ENCODE measurements around the gene CARD19. TPM values are rescaled to one million over a fixed set of nuclear protein-coding genes. Genes with fewer than 3 reads are reported as not detected.

CARD19 gene
- total and polyA plus RNA-seq, 9 of the 15 experiments (the other 6 are each of a cell fraction or from before 2014, with no cell fraction given) = 0.90 to 34.9 (median 14.6) TPM

DNA sequence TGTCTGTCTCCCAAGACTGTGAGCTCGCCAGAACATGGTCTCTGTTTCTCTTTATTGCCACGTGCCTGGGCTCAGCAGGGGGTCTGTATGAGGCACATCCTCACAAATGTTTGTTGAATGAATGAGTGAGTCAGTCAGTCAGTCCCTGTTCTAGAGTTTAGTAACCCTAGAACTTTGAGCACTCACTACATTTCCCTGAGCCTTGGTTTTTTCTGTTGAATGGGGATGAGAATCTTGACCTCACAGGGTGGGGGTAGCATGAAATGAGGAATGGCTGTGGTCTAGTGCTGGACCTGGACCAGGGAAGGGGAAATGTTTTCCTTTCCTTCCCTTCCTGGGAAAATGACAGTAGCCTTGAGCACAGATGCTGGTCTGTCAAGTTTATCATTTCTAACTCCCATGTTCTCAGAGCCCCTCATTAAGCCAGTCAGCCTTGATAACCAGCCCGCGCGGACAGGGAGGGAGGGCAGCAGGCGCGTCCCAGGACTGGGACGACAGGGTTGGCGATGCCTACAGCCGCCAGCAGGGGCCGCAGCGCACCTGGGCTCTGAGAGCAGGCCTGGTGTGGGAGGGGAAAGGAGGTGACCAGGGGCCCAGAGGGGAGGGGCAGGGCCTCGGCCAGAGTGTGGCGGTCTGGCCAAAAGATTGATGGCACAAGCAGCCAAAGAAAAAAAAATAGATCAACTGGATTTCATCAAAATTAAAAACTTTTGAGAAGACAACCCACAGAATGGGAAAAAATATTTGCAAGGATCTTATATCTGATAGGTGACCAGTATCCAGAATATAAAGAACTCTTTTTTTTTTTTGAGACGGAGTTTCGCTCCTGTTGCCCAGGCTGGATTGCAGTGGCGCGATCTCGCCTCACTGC is 63.8 kb downstream of the CARD19 start (continued):
- no peak for TF ChIP-seq ZNF77 (CRISPR knock-in tag; IDR thresholded peaks at IDR 0.05)
- TF ChIP-seq HNRNPLL (IDR thresholded peaks at IDR 0.05; ENCODE audit: low read depth, low read length, poor library complexity, severe bottlenecking) = no peak
- no peak for TF ChIP-seq NR2C1 (IDR thresholded peaks at IDR 0.05)
- TF ChIP-seq NR2C1 (tag; IDR thresholded peaks at IDR 0.05) = no peak
- TF ChIP-seq SNIP1 (IDR thresholded peaks at IDR 0.05; ENCODE audit: low read depth) = no peak
- no peak for TF ChIP-seq ZBTB43 (CRISPR knock-in tag; IDR thresholded peaks at IDR 0.05)
- no peak for TF ChIP-seq HMGN3 (IDR thresholded peaks at IDR 0.05; ENCODE audit: borderline replicate concordance, extremely low read depth, insufficient read length, low read depth, low read length)
- TF ChIP-seq RAD21 (CRISPR knock-in tag; conservative IDR thresholded peaks at IDR 0.05 in 1 of 2, IDR thresholded peaks at IDR 0.05 in 1 of 2) = peak; percentile 96
- TF ChIP-seq ZNF316 (IDR thresholded peaks at IDR 0.05) = no peak
- no peak for TF ChIP-seq SAFB2 (IDR thresholded peaks at IDR 0.05; ENCODE audit: borderline replicate concordance, low read depth, low read length, severe bottlenecking)
- peak; percentile 66 for TF ChIP-seq MEIS2 (IDR thresholded peaks at IDR 0.05; ENCODE audit: partially characterized antibody)
- TF ChIP-seq MITF (IDR thresholded peaks at IDR 0.05) = no peak
- no peak for TF ChIP-seq ZBTB40 (IDR thresholded peaks at IDR 0.05)
- TF ChIP-seq ZBTB40 (CRISPR knock-in tag; IDR thresholded peaks at IDR 0.05) = no peak
- TF ChIP-seq SMAD2 (IDR thresholded peaks at IDR 0.05; ENCODE audit: low read depth, low read length) = no peak
- no peak for TF ChIP-seq ARHGAP35 (IDR thresholded peaks at IDR 0.05; ENCODE audit: partially characterized antibody)
- peak; percentile 76 for TF ChIP-seq CREM (IDR thresholded peaks at IDR 0.05; ENCODE audit: low read depth)

All from K562 (cell line).